HepG2 (cell line): ENCODE results near the gene THOC7. TPM values are rescaled to one million over a fixed set of nuclear protein-coding genes. Genes with fewer than 3 reads are reported as not detected.

Experiments
- DDIT3 ChIP-seq: sonication (generic); formaldehyde crosslinking; IDR thresholded peaks from 2 replicates; pipeline ENCODE4 v1.4.0; 2020; ENCODE audit warnings: mild to moderate bottlenecking, missing genetic modification reagents
- DMAP1 ChIP-seq: IDR thresholded peaks from 2 replicates; pipeline ENCODE4 v1.6.1; 2016
- ELF3 ChIP-seq: IDR thresholded peaks from 2 replicates; pipeline ENCODE4 v1.6.1; 2016; ENCODE audit warnings: missing genetic modification reagents, missing compliant biosample characterization
- EP300 ChIP-seq, 3 experiments: sonication (generic) in 1 of 3; formaldehyde crosslinking in 1 of 3; IDR thresholded peaks; 2 replicates each; pipeline versions ENCODE4 v1.5.1 to v1.6.1; 2011 to 2020; ENCODE audit warnings: low read depth in 2 of 3, low read length in 2 of 3, borderline replicate concordance in 1 of 3, improper control_type of control experiment in 1 of 3, mild to moderate bottlenecking in 1 of 3, missing genetic modification reagents in 1 of 3, moderate library complexity in 1 of 3
- GABPA ChIP-seq, 2 experiments: IDR thresholded peaks; 2 replicates each; pipeline ENCODE4 v1.6.1; 2011 to 2016; ENCODE audit warnings: low read depth in 2 of 2, low read length in 1 of 2, missing biosample characterization in 1 of 2, missing genetic modification characterization in 1 of 2
- HDAC2 ChIP-seq: sonication (generic); formaldehyde crosslinking; IDR thresholded peaks from 2 replicates; pipeline ENCODE4 v1.4.0; 2020; ENCODE audit warnings: missing genetic modification reagents
- HES4 ChIP-seq: sonication (generic); formaldehyde crosslinking; IDR thresholded peaks from 2 replicates; pipeline ENCODE4 v1.9.0; 2021; ENCODE audit warnings: mild to moderate bottlenecking, missing genetic modification reagents, borderline replicate concordance
- HOMEZ ChIP-seq: IDR thresholded peaks from 2 replicates; pipeline ENCODE4 v1.6.1; 2016; ENCODE audit warnings: low read depth
- JUND ChIP-seq: sonication (generic); formaldehyde crosslinking; IDR thresholded peaks from 2 replicates; pipeline ENCODE4 v1.8.0; 2022; ENCODE audit warnings: mild to moderate bottlenecking, missing genetic modification reagents
- MAX ChIP-seq: IDR thresholded peaks from 2 replicates; pipeline ENCODE4 v1.6.1; 2012; ENCODE audit warnings: inconsistent platforms
- NR2F1 ChIP-seq, 2 experiments: fragments of 450-650 bp in 1 of 2; formaldehyde crosslinking in 1 of 2; IDR thresholded peaks; 2 replicates each; pipeline versions ENCODE4 v1.5.0 to v1.6.1; 2016 to 2020; ENCODE audit warnings: mild to moderate bottlenecking in 1 of 2, missing compliant biosample characterization in 1 of 2, missing genetic modification reagents in 1 of 2, moderate library complexity in 1 of 2
- RCOR2 ChIP-seq: IDR thresholded peaks from 2 replicates; pipeline ENCODE4 v1.6.1; 2016; ENCODE audit warnings: missing biosample characterization, missing genetic modification reagents
- RNF2 ChIP-seq: fragments of 450-650 bp; conservative IDR thresholded peaks from 2 replicates; pipeline ENCODE4 v1.6.1; 2016; ENCODE audit warnings: low read depth
- RXRB ChIP-seq: IDR thresholded peaks from 2 replicates; pipeline ENCODE4 v1.6.1; 2016; ENCODE audit warnings: borderline replicate concordance, missing genetic modification reagents, missing compliant biosample characterization
- TERF1 ChIP-seq: sonication (generic); formaldehyde crosslinking; IDR thresholded peaks from 2 replicates; pipeline ENCODE4 v1.8.0; 2022; ENCODE audit warnings: mild to moderate bottlenecking, missing genetic modification reagents, moderate library complexity
- ZGPAT ChIP-seq: IDR thresholded peaks from 2 replicates; pipeline ENCODE4 v1.6.1; 2016; ENCODE audit warnings: mild to moderate bottlenecking
- ZMYM2 ChIP-seq: sonication (generic); formaldehyde crosslinking; IDR thresholded peaks from 2 replicates; pipeline ENCODE4 v1.8.0; 2022; ENCODE audit warnings: mild to moderate bottlenecking, missing genetic modification reagents
- ZNF180 ChIP-seq: sonication (generic); formaldehyde crosslinking; IDR thresholded peaks from 2 replicates; pipeline ENCODE4 v1.4.0; 2020; ENCODE audit warnings: low read depth, missing genetic modification reagents, borderline replicate concordance
- ZNF207 ChIP-seq: fragments of 450-650 bp; IDR thresholded peaks from 2 replicates; pipeline ENCODE4 v1.6.1; 2016; ENCODE audit warnings: antibody characterized with exemption, borderline replicate concordance
- ZNF513 ChIP-seq: sonication (generic); formaldehyde crosslinking; conservative IDR thresholded peaks from 2 replicates; pipeline ENCODE4 v1.5.0; 2020; ENCODE audit warnings: missing genetic modification reagents
- ZNF605 ChIP-seq: sonication (generic); formaldehyde crosslinking; IDR thresholded peaks from 2 replicates; pipeline ENCODE4 v1.8.0; 2022; ENCODE audit warnings: mild to moderate bottlenecking, missing genetic modification reagents
- ZNF788 ChIP-seq: sonication (generic); formaldehyde crosslinking; IDR thresholded peaks from 2 replicates; pipeline ENCODE4 v1.5.0; 2020; ENCODE audit warnings: mild to moderate bottlenecking, missing genetic modification reagents, borderline replicate concordance
- ZZZ3 ChIP-seq: sonication (generic); formaldehyde crosslinking; IDR thresholded peaks from 2 replicates; pipeline ENCODE4 v1.4.0; 2020; ENCODE audit warnings: missing genetic modification reagents, mild to moderate bottlenecking, borderline replicate concordance
- polyA plus RNA-seq, 8 experiments: library from polyadenylated mRNA; depleted of rRNA in 3 of 8; stranded (reverse) in 7 of 8; unstranded in 1 of 8; fragments of >200 nt; fragmentation: Illumina TruSeq in 4 of 8; extraction: Trizol in 4 of 8; gene quantifications; 2 replicates each; pipeline versions ENCODE4 v1.2.1 to v1.2.3, GENCODE V29; 2011 to 2016; ENCODE audit warnings: low read depth in 4 of 8, missing spikeins in 1 of 8, mixed read lengths in 1 of 8; ENCODE audit not compliant: insufficient read depth in 1 of 8
- total RNA-seq, 5 experiments: library from RNA; depleted of rRNA; stranded (reverse); fragments of >200 nt; fragmentation: Illumina TruSeq; extraction: Trizol; gene quantifications; 2 replicates each; pipeline ENCODE4 v1.2.3, GENCODE V29; 2016; ENCODE audit warnings: low read depth in 1 of 5

The THOC7 gene
- total and polyA plus RNA-seq, 2 of the 13 experiments (the other 11 are each of a cell fraction or from before 2014, with no cell fraction given), result 32.8 to 63.5 TPM

- TF ChIP-seq TERF1 (CRISPR knock-in tag) (no peak), JUND (CRISPR knock-in tag) (peak; percentile 49; the same call in 1 of the 2 replicates), HES4 (no peak), ZNF513 (no peak), ZNF207 (no peak), ZNF788 (CRISPR knock-in tag) (no peak), GABPA (IDR thresholded peaks at IDR 0.05; ENCODE audit: low read depth, low read length) (no peak), GABPA (CRISPR knock-in tag; IDR thresholded peaks at IDR 0.05; ENCODE audit: low read depth) (peak; percentile 49; the same call in 1 of the 2 replicates), HDAC2 (CRISPR knock-in tag) (peak; percentile 32; the same call in 1 of the 2 replicates), EP300 (IDR thresholded peaks at IDR 0.05; ENCODE audit: low read depth in 2 of 2, low read length in 2 of 2) (peak in 1 of 2 experiments; percentile 44; a peak in 1 of 4 replicates), EP300 (CRISPR knock-in tag; IDR thresholded peaks at IDR 0.05; ENCODE audit: borderline replicate concordance) (no peak), RNF2 (no peak), ZZZ3 (CRISPR knock-in tag) (no peak), HOMEZ (CRISPR knock-in tag) (0 out of 2 replicates have a peak, but pooled peaks have one; percentile 80), ZGPAT (CRISPR knock-in tag) (peak; percentile 59; the same call in 1 of the 2 replicates), ZNF605 (CRISPR knock-in tag) (0 out of 2 replicates have a peak, but pooled peaks have one; percentile 27), ZNF180 (CRISPR knock-in tag) (no peak), NR2F1 (CRISPR knock-in tag; IDR thresholded peaks at IDR 0.05) (peak in 1 of 2 experiments; percentile 58; a peak in 2 of 4 replicates), RXRB (CRISPR knock-in tag) (peak; percentile 70; the same call in 1 of the 2 replicates), DDIT3 (CRISPR knock-in tag) (no peak), RCOR2 (CRISPR knock-in tag) (peak; percentile 68), ZMYM2 (CRISPR knock-in tag) (peak; percentile 68), ELF3 (peak; percentile 77), DMAP1 (CRISPR knock-in tag) (no peak), MAX (no peak)
These were observed 54.0 kb downstream of the THOC7 start (continued) for GRCh38 chr3:63809607-63810006.
